Left lung (tissue), 10 donors: ENCODE data around the gene GRIA2. TPM values are rescaled to one million over a fixed set of nuclear protein-coding genes. Genes with fewer than 3 reads are reported as not detected.
A peak's percentile ranks its signal among the peaks of the same experiment; 100 is the strongest.

Experiments used
- ATAC-seq: fragments of 200-7000 bp; cut with Tn5 transposase; one replicate; pipeline ENCODE4 v1.9.1; 2020; ENCODE audit warnings: moderate library complexity
- DNase-seq, 4 donors: peaks; one replicate each; pipeline ENCODE4 v3.0.0-alpha.2; 2013 to 2020
- H3K27ac ChIP-seq, 2 donors: fragments of 200-600 bp; sonication (generic) in 1 of 2; one replicate each; pipeline versions ENCODE4 v1.5.0 to v1.8.0; 2020 to 2021
- H3K27me3 ChIP-seq, 2 donors: fragments of 200-600 bp; sonication (generic) in 1 of 2; one replicate each; pipeline versions ENCODE4 v1.5.0 to v1.8.0; 2020 to 2021
- H3K36me3 ChIP-seq, 2 donors: fragments of 200-600 bp; sonication (generic) in 1 of 2; one replicate each; pipeline versions ENCODE4 v1.5.0 to v1.8.0; 2020 to 2021
- H3K4me1 ChIP-seq, 2 donors: fragments of 200-600 bp; one replicate each; pipeline ENCODE4 v1.8.0; 2021
- H3K4me3 ChIP-seq, 2 donors: fragments of 200-600 bp; sonication (generic) in 1 of 2; one replicate each; pipeline versions ENCODE4 v1.5.0 to v1.8.0; 2020 to 2021; ENCODE audit warnings: mild to moderate bottlenecking in 1 of 2
- H3K9me3 ChIP-seq, 2 donors: fragments of 200-600 bp; sonication (generic) in 1 of 2; one replicate each; pipeline versions ENCODE4 v1.5.0 to v1.8.0; 2020 to 2021
- CTCF ChIP-seq, 2 donors: fragments of 200-600 bp; sonication (generic) in 1 of 2; IDR thresholded peaks; one replicate each; pipeline versions ENCODE4 v1.5.0 to v1.8.0; 2021; ENCODE audit warnings: antibody characterized with exemption in 2 of 2
- intact Hi-C, 2 donors: fragments of 100-400 bp; cut with DNase I; formaldehyde crosslinking; loops; one replicate each; pipeline versions ENCODE4 v1.11.2 to v1.14.2; 2022
- polyA plus RNA-seq, 6 donors: library from polyadenylated mRNA; unstranded; fragments of 120-200 nt; gene quantifications; one replicate each; pipeline ENCODE4 v1.2.1, GENCODE V29; 2013; ENCODE audit not compliant: insufficient read length in 6 of 6
- total RNA-seq, 2 donors: library from RNA; stranded (reverse); fragmentation: NEBNext Ultra II Directional; extraction: Animal tissue kit (Norgen Biotek cat#: 25700); gene quantifications; one replicate each; pipeline ENCODE4 v1.2.1, GENCODE V29; 2021
- donor health status: DM: no; HTN: yes; CAD: no.
- donor health status: DM: no; HTN: no; CAD: no.

The GRIA2 gene
- total and polyA plus RNA-seq, 8 donors = 1.5 to 3.5 (median 1.9) TPM; not detected in 2

GRCh38 chr4:157195374-157195773, 25.2 kb upstream of the GRIA2 start:
- DNase-seq (no peak), ATAC-seq (no peak)
- intact Hi-C loops = no loop called here
- no peak overlapping the region for H3K4me3 ChIP-seq
- no peak overlapping the region for H3K27ac ChIP-seq
- TF ChIP-seq CTCF (IDR thresholded peaks at IDR 0.05) = no peak
- no peaks in the 10 kb centered on the region for H3K9me3 ChIP-seq
- no peaks in the 10 kb centered on the region for H3K36me3 ChIP-seq
- no peaks in the 10 kb centered on the region for H3K27me3 ChIP-seq
- no peaks in the 10 kb centered on the region for H3K4me1 ChIP-seq

DNA sequence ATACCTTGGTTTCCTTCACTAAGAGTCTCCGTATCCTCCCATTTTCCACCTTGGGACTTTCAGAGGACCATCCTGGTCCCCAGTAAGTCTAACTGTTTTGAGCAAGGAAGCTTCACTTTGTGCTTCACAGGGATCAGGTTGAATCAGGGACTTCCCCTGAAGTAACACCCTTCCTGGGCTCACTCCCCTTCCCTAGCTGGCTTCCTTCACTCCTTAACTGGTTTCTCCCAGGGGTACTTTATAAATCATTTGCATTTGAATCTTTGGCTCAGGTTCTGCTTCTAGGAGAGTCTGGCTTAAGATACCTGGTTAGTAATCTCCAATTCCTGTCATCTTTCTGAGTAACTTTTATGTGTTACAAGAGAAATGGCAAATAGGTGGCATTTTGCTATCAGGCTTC, 24.5 kb upstream of the GRIA2 start:
- Histone ChIP-seq H3K27ac (no peak overlapping the region), H3K9me3 (no peaks in the 10 kb centered on the region), H3K4me1 (no peaks in the 10 kb centered on the region), H3K27me3 (no peaks in the 10 kb centered on the region), H3K36me3 (no peaks in the 10 kb centered on the region), H3K4me3 (no peak overlapping the region)
- no peak for TF ChIP-seq CTCF (IDR thresholded peaks at IDR 0.05)
- intact Hi-C loops = no loop called here
- DNase-seq = no peak
- ATAC-seq = no peak

DNA sequence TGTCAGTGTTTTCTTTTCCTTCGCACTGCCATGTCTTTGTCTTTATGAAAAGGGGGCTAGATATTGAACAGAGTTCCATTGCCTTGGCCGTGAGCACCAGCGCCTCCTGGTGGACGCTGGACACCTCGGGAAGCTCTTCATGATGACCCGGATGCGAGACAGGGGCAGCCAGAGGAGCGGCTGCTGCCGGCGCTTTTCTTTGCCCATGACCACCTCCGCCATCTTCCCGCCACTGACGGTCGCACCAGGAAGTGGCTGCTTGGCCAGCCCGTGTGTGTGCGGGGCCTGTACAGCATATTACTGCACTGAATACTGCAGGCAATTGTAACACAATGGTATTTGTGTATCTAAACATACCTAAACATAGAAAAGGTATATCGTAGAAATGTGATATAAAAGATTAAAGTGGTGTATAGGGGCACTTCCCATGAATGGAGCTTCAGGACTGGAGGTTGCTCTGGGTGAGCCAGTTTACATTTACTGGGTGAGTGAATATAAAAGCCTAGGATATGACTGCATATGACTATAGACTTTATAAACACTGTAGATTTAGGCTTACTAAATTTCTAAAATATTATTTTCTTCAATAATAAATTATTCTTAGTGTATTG, 15.8 kb upstream of the GRIA2 start:
- ATAC-seq (no peak), DNase-seq (peak in 1 of 4 donors; percentile 81)
- H3K4me1 ChIP-seq = no peaks in the 10 kb centered on the region
- no peak overlapping the region for H3K4me3 ChIP-seq
- no peaks in the 10 kb centered on the region for H3K36me3 ChIP-seq
- no peaks in the 10 kb centered on the region for H3K9me3 ChIP-seq
- TF ChIP-seq CTCF (IDR thresholded peaks at IDR 0.05) = peak; percentile 29 to 43
- intact Hi-C loops = no loop called here
- no peaks in the 10 kb centered on the region for H3K27me3 ChIP-seq
- no peak overlapping the region for H3K27ac ChIP-seq

- ATAC-seq = no peak
- Histone ChIP-seq H3K4me1 (no peaks in the 10 kb centered on the region), H3K36me3 (no peaks in the 10 kb centered on the region), H3K27me3 (peaks cover 31 to 39% of the 10 kb centered on the region in 2 donors), H3K27ac (no peak overlapping the region), H3K4me3 (no peak overlapping the region), H3K9me3 (no peaks in the 10 kb centered on the region)
- peak in 1 of 4 donors; percentile 8 for DNase-seq
- no peak for TF ChIP-seq CTCF (IDR thresholded peaks at IDR 0.05)
- intact Hi-C loops = loop anchor here in 1 of 2 donors (10.0 kb wide), 1 partner anchor 757 kb away; no protein-coding TSS in a partner anchor
These were observed 2.8 kb upstream of the GRIA2 start for GRCh38 chr4:157217708-157218107.

DNA sequence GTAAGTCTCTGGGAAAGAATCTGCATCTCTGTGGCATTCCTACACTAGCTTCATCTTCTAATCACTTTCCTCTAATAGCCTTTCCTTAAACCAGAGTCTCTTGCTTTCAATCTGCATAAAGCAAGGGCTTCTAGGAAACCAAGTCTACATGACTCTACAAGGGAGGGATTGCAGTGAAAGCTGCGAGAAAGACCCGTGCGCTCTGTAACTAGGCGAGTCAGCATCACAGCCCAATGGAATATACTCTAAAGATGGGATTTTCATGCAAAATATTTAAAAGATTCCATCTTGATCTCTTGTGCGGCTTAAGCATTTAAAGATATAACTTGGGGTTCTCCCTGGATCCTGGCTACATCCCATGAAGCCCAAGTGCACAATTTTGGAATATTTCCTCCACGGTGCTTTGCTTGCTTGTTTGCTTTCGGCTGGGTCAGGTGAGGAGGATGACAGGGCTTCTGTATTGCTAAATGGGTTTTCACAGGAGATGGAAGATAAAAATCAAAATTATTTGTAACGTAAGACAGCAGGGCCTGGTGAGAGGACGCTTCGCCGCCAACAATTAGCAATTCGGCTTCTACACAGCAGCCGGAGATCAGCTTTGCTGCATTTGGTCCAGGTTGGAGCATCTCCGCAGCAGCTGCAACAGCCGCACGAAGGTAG, 687 bp upstream of the GRIA2 start:
- no peak overlapping the region for H3K27ac ChIP-seq
- no peaks in the 10 kb centered on the region for H3K9me3 ChIP-seq
- no peak overlapping the region for H3K4me3 ChIP-seq
- DNase-seq = no peak
- no peaks in the 10 kb centered on the region for H3K4me1 ChIP-seq
- ATAC-seq = no peak
- no peak for TF ChIP-seq CTCF (IDR thresholded peaks at IDR 0.05)
- no peaks in the 10 kb centered on the region for H3K36me3 ChIP-seq
- intact Hi-C loops = loop anchor here in 1 of 2 donors (10.0 kb wide), 1 partner anchor 755 kb away; no protein-coding TSS in a partner anchor
- peaks cover 37 to 59% of the 10 kb centered on the region in 2 donors for H3K27me3 ChIP-seq
